ENCODE measurements around the gene GBGT1. TPM values are rescaled to one million over a fixed set of nuclear protein-coding genes. Genes with fewer than 3 reads are reported as not detected.

The GBGT1 gene
- total and polyA plus RNA-seq, 2 of the 4 experiments (the other 2 are of a cell fraction): 1.8 to 3.2 TPM

GRCh38 chr9:133108794-133109641 lies 54.7 kb downstream of the GBGT1 start:
- no peak overlapping the region for H4K5ac ChIP-seq (ENCODE audit: low read depth, low read length)
- H3K4me1 ChIP-seq (ENCODE audit: control insufficient read depth, insufficient read depth, low read length): peaks cover 11% of the 10 kb centered on the region
- dilution Hi-C loops (cut with HindIII; ENCODE audit: low sequenced_read_pairs, unreplicated experiment) (no loop called here), in situ Hi-C loops (cut with MboI; ENCODE audit: low sequenced_read_pairs) (loop anchor here (5.0 kb wide), 1 partner anchor 38 kb away; no protein-coding TSS in a partner anchor), intact Hi-C loops (cut with micrococcal nuclease) (no loop called here)
- 95% methylated on average over 3 of the region's 19 CpGs; no CpG with 5 or more reads in 1 of the 2 experiments for WGBS, 2 experiments (ENCODE audit: extremely low coverage in 2 of 2, insufficient read length in 1 of 2)
- peaks cover 1% of the 10 kb centered on the region; the same call in 1 of the 2 replicates for H3K9me1 ChIP-seq (ENCODE audit: insufficient read depth, low read length)
- no peak overlapping the region for H4K8ac ChIP-seq (ENCODE audit: low read depth in 2 of 2, low read length in 2 of 2)
- H2BK5ac ChIP-seq (ENCODE audit: low read depth, low read length, poor library complexity, severe bottlenecking): no peak overlapping the region
- no peak overlapping the region for H2BK20ac ChIP-seq (ENCODE audit: low read depth, low read length)
- H3K27me3 ChIP-seq (ENCODE audit: control insufficient read depth, insufficient read depth, low read length): no peaks in the 10 kb centered on the region
- H3K14ac ChIP-seq (replicated peaks; ENCODE audit: low read depth, low read length): no peak overlapping the region
- peaks cover 31% of the 10 kb centered on the region for H4K20me1 ChIP-seq (ENCODE audit: insufficient read depth, low read length)
- no peak for TF ChIP-seq RAD21 (IDR thresholded peaks at IDR 0.05; ENCODE audit: low read length)
- no peak for TF ChIP-seq RFX5 (IDR thresholded peaks at IDR 0.05; ENCODE audit: low read depth, low read length)
- TF ChIP-seq CHD1 (IDR thresholded peaks at IDR 0.05; ENCODE audit: low read depth, low read length): no peak
- no peak for TF ChIP-seq NFE2L2 (IDR thresholded peaks at IDR 0.05; ENCODE audit: low read depth, low read length)
- TF ChIP-seq MXI1 (IDR thresholded peaks at IDR 0.05; ENCODE audit: borderline replicate concordance, low read depth, low read length): no peak
- no peak for TF ChIP-seq MAZ (IDR thresholded peaks at IDR 0.05; ENCODE audit: borderline replicate concordance, low read depth, low read length)
- no peak for TF ChIP-seq CTCF (conservative IDR thresholded peaks at IDR 0.05; ENCODE audit: low read depth, low read length)
- no peak for TF ChIP-seq MAFK (IDR thresholded peaks at IDR 0.05; ENCODE audit: low read depth, low read length)
- no peak for TF ChIP-seq RCOR1 (IDR thresholded peaks at IDR 0.05; ENCODE audit: insufficient replicate concordance, low read length)
- no peak for TF ChIP-seq USF2 (IDR thresholded peaks at IDR 0.05; ENCODE audit: low read depth, low read length)
- no peak for TF ChIP-seq POLR2A (IDR thresholded peaks at IDR 0.05; ENCODE audit: low read depth, low read length)
- no peak for TF ChIP-seq SMC3 (IDR thresholded peaks at IDR 0.05; ENCODE audit: low read depth, low read length)
- TF ChIP-seq CEBPB (IDR thresholded peaks at IDR 0.05; ENCODE audit: low read depth, low read length): no peak
- no peak for TF ChIP-seq BHLHE40 (IDR thresholded peaks at IDR 0.05; ENCODE audit: low read depth, low read length)
- TF ChIP-seq FOS (IDR thresholded peaks at IDR 0.05; ENCODE audit: low read depth, low read length): no peak
- H2AK5ac ChIP-seq (ENCODE audit: low read depth, low read length): no peak overlapping the region
- CTCF ChIA-PET: interaction anchor here (3.6 kb wide), 1 partner anchor 36 kb away, joined by 16 read pairs; no protein-coding TSS in a partner anchor
- no peak for DNase-seq
- H3K4me2 ChIP-seq (ENCODE audit: low read depth, low read length): no peak overlapping the region
- no peak overlapping the region for H3K56ac ChIP-seq (ENCODE audit: extremely low read depth, insufficient read depth, low read length)
- H3K36me3 ChIP-seq (ENCODE audit: control insufficient read depth, insufficient read depth, low read length): peaks cover 52% of the 10 kb centered on the region
- no peak overlapping the region for H3K9ac ChIP-seq (ENCODE audit: low read depth, low read length)
- no peak overlapping the region for H2BK120ac ChIP-seq (ENCODE audit: low read depth, low read length)
- H3K23ac ChIP-seq (ENCODE audit: low read depth, low read length): no peak overlapping the region
- H2AFZ ChIP-seq (replicated peaks; ENCODE audit: low read length, poor library complexity): no peak overlapping the region
- H3K27ac ChIP-seq (ENCODE audit: insufficient read depth, low read length): no peak overlapping the region
- no peak overlapping the region for H3K4me3 ChIP-seq (ENCODE audit: insufficient read depth, low read depth, low read length)
- H3K18ac ChIP-seq (ENCODE audit: low read depth, low read length): no peak overlapping the region
- no peak overlapping the region for H4K91ac ChIP-seq (ENCODE audit: insufficient read depth, low read depth, low read length)
- H3K79me1 ChIP-seq (ENCODE audit: low read depth in 1 of 2, low read length in 2 of 2): peaks cover 4 to 25% of the 10 kb centered on the region in 2 experiments
- BruUV-seq (replicated peaks): no TSS peak
- H3K4ac ChIP-seq (ENCODE audit: low read depth, low read length): no peak overlapping the region
- POLR2A ChIA-PET (ENCODE audit: unreplicated experiment): no interaction called here
- no peak overlapping the region for H2AK9ac ChIP-seq (replicated peaks; ENCODE audit: low read depth, low read length, poor library complexity)
- ATAC-seq (ENCODE audit: low read depth): no peak
- H3K9me3 ChIP-seq (ENCODE audit: control insufficient read depth, insufficient read depth, low read length): no peaks in the 10 kb centered on the region
- H2BK15ac ChIP-seq (ENCODE audit: low read depth, low read length): no peak overlapping the region
